SJSA1 (cell line): ENCODE data around the gene FLACC1. TPM values are rescaled to one million over a fixed set of nuclear protein-coding genes. Genes with fewer than 3 reads are reported as not detected.
"Not testable (repeated sequence)": the region's sequence is repeated elsewhere in the genome, so short reads cannot be mapped to it uniquely, and the experiment has no call there.

Source experiments
- DNase-seq, 2 experiments: peaks; one replicate each; pipeline ENCODE4 v3.0.0-alpha.2; 2015 to 2020; ENCODE audit warnings: low spot score in 2 of 2, low read depth in 1 of 2
- H3K27ac ChIP-seq: fragments of 250-450 bp; sonication (Bioruptor Pico); 2 replicates; pipeline ENCODE4 v1.5.1; 2020; ENCODE audit warnings: mild to moderate bottlenecking, moderate library complexity
- H3K27me3 ChIP-seq: fragments of 250-450 bp; sonication (Bioruptor Pico); replicated peaks from 2 replicates; pipeline ENCODE4 v1.5.1; 2020; ENCODE audit warnings: mild to moderate bottlenecking, moderate library complexity
- H3K36me3 ChIP-seq: fragments of 250-450 bp; sonication (Bioruptor Pico); 2 replicates; pipeline ENCODE4 v1.5.1; 2020; ENCODE audit warnings: mild to moderate bottlenecking
- H3K4me1 ChIP-seq: fragments of 250-450 bp; sonication (Bioruptor Pico); replicated peaks from 2 replicates; pipeline ENCODE4 v1.6.1; 2021; ENCODE audit warnings: mild to moderate bottlenecking
- H3K4me3 ChIP-seq: fragments of 250-450 bp; sonication (Bioruptor Pico); 2 replicates; pipeline ENCODE4 v1.5.1; 2020; ENCODE audit warnings: mild to moderate bottlenecking
- H3K9me3 ChIP-seq: fragments of 250-450 bp; sonication (Bioruptor Pico); replicated peaks from 2 replicates; pipeline ENCODE4 v1.5.1; 2020; ENCODE audit warnings: mild to moderate bottlenecking
- total RNA-seq: library from RNA; depleted of rRNA; stranded (reverse); fragments of >200 nt; shearing (Covaris generic); gene quantifications from 2 replicates; pipeline ENCODE4 v1.2.3, GENCODE V29; 2014

Gene FLACC1
- total RNA-seq, 1 experiment from 2014 or later: 0.58 TPM

DNA sequence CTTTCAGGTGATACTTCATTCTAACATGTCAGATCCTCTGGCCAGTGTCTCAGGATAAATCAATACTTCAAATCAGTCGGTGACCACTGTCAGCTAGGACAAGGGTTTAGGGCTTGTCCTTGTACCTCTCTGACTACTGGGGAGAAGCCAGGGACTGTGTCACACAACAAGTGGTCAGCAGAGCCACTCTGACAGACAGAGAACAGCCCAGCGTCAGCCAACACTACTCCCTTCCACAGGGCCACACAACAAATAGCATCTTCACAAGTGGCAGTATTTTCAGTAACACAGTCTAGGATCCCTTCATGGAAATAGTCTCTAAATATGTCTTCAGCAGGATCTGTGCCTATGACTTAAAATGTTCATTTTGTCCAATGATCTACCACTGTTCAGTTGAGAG, 14.2 kb downstream of the FLACC1 start:
- H3K36me3 ChIP-seq: no peaks in the 10 kb centered on the region
- no peak overlapping the region for H3K27ac ChIP-seq

GRCh38 chr2:201329409-201329808, 27.7 kb downstream of the FLACC1 start:
- no peak overlapping the region for H3K27ac ChIP-seq
- H3K27me3 ChIP-seq: no peaks in the 10 kb centered on the region
- 0 out of 2 replicates have a peak, but pooled peaks cover 3% of the 10 kb centered on the region for H3K9me3 ChIP-seq
- H3K4me3 ChIP-seq: no peak overlapping the region
- H3K36me3 ChIP-seq: no peaks in the 10 kb centered on the region
- H3K4me1 ChIP-seq: peaks cover 8% of the 10 kb centered on the region
- DNase-seq: no peak

More for the DNA sequence above, 14.2 kb downstream of the FLACC1 start:
- no peaks in the 10 kb centered on the region for H3K4me1 ChIP-seq
- H3K9me3 ChIP-seq: no peaks in the 10 kb centered on the region
- H3K27me3 ChIP-seq: no peaks in the 10 kb centered on the region
- DNase-seq: no peak
- H3K4me3 ChIP-seq: no peak overlapping the region

DNA sequence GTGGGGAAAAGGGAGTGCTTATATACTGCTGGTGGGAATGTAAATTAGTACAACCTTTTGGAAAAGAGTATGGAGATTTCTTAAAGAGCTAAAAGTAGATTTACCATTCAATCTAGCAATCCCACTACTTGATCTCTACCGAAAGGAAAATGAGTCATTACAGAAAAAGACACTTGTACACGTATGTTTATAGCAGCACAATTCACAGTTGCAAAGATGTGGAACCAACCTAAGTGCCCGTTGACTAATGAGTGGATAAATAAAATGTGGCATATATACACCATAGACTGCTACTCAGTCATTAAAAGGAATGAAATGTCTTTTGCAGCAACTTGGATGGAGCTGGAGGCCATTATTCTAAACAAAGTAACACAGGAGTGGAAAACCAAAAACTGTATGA, 29.5 kb downstream of the FLACC1 start:
- Histone ChIP-seq H3K4me3 (no peak overlapping the region), H3K4me1 (peaks cover 8% of the 10 kb centered on the region), H3K9me3 (0 out of 2 replicates have a peak, but pooled peaks cover 3% of the 10 kb centered on the region), H3K27ac (no peak overlapping the region), H3K36me3 (no peaks in the 10 kb centered on the region), H3K27me3 (no peaks in the 10 kb centered on the region)
- DNase-seq: peak in 1 of 2 experiments; percentile 55

- Histone ChIP-seq H3K4me3 (no peak overlapping the region), H3K9me3 (0 out of 2 replicates have a peak, but pooled peaks cover 3% of the 10 kb centered on the region), H3K27ac (no peak overlapping the region), H3K36me3 (no peaks in the 10 kb centered on the region), H3K4me1 (peaks cover 10% of the 10 kb centered on the region), H3K27me3 (no peaks in the 10 kb centered on the region)
- DNase-seq: no peak
Observed at GRCh38 chr2:201322772-201323171, 34.4 kb downstream of the FLACC1 start.

DNA sequence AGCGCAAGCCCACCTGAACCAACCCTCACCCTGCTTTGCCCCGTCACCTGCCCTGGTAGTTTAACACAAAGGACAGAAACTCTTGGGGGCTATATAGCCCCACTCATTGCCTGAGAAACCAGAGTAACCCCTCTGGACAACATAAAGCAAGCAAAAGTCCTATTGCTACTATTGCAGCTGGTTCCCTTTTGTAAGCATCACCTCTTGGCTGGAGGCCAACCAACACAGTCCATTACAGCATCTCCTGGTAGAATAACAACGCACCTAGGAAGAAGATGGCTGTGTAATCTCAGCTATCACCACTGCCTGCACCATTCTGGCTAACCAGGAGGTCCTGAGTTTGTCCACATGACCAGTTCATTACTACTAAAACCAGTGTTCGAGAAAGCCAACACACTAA, 36.4 kb downstream of the FLACC1 start:
- no peaks in the 10 kb centered on the region for H3K9me3 ChIP-seq
- no peaks in the 10 kb centered on the region for H3K36me3 ChIP-seq
- H3K27me3 ChIP-seq: no peaks in the 10 kb centered on the region
- H3K27ac ChIP-seq: no peak overlapping the region
- H3K4me1 ChIP-seq: 0 out of 2 replicates have a peak, but pooled peaks cover 4% of the 10 kb centered on the region
- no peak for DNase-seq
- no peak overlapping the region for H3K4me3 ChIP-seq

- Histone ChIP-seq H3K36me3 (no peaks in the 10 kb centered on the region), H3K9me3 (no peaks in the 10 kb centered on the region), H3K4me1 (0 out of 2 replicates have a peak, but pooled peaks cover 4% of the 10 kb centered on the region), H3K4me3 (no peak overlapping the region), H3K27me3 (no peaks in the 10 kb centered on the region), H3K27ac (no peak overlapping the region)
- no peak for DNase-seq
Observed at GRCh38 chr2:201320257-201320656, 36.9 kb downstream of the FLACC1 start.

DNA sequence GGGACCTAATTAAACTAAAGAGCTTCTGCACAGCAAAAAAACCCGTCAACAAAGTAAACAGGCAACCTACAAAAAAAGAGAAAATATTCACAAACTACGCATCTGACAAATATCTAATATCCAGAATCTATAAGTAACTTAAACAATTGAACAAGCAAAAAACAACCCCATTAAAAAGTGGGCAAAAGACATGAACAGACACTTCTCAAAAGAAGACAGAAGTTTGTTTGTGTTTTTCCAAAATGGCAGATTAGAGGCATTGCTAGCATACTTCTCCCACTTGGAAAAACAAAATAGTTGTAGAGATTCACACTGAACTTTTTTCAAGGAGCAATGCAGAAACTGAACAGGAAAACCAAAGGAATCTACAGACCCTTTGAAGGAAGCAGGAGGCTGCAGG, 37.6 kb downstream of the FLACC1 start:
- 0 out of 2 replicates have a peak, but pooled peaks cover 4% of the 10 kb centered on the region for H3K4me1 ChIP-seq
- H3K36me3 ChIP-seq: no peaks in the 10 kb centered on the region
- no peak overlapping the region for H3K4me3 ChIP-seq
- peak in 1 of 2 experiments; percentile 7 for DNase-seq
- no peaks in the 10 kb centered on the region for H3K9me3 ChIP-seq
- H3K27ac ChIP-seq: no peak overlapping the region
- no peaks in the 10 kb centered on the region for H3K27me3 ChIP-seq

DNA sequence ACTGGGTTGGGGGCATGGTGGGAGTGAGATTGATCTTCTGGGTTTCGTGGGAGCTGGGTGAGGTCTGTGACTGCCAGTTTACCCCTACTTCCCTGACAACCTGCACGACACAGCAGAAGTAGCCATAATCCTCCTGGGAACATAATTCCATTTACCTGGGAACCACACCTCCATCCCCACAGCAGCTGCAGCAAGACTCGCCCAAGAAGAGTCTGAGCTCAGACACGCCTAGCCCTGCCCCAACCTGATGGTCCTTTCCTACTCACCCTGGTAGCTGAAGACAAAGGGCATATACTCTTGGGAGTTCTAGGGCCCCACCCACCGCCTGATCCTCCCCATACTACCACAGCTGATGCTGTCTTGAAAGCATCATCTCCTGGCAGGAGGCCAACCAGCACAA, 43.8 kb downstream of the FLACC1 start:
- Histone ChIP-seq H3K36me3 (no peaks in the 10 kb centered on the region; the same call in 1 of the 2 replicates), H3K4me1 (no peaks in the 10 kb centered on the region), H3K9me3 (no peaks in the 10 kb centered on the region; the same call in 1 of the 2 replicates), H3K27ac (no peak overlapping the region), H3K4me3 (no peak overlapping the region), H3K27me3 (no peaks in the 10 kb centered on the region)
- DNase-seq: peak in 1 of 2 experiments; percentile 43

- DNase-seq: no peak
- H3K36me3 ChIP-seq: no peaks in the 10 kb centered on the region; the same call in 1 of the 2 replicates
- H3K27me3 ChIP-seq: no peaks in the 10 kb centered on the region
- H3K4me3 ChIP-seq: no peak overlapping the region
- H3K9me3 ChIP-seq: no peaks in the 10 kb centered on the region; the same call in 1 of the 2 replicates
- no peak overlapping the region for H3K27ac ChIP-seq
- H3K4me1 ChIP-seq: no peaks in the 10 kb centered on the region
Observed at GRCh38 chr2:201308914-201309313, 48.2 kb downstream of the FLACC1 start.

GRCh38 chr2:201307876-201308275, 49.3 kb downstream of the FLACC1 start:
- Histone ChIP-seq H3K4me1 (no peaks in the 10 kb centered on the region), H3K27me3 (no peaks in the 10 kb centered on the region), H3K9me3 (no peaks in the 10 kb centered on the region; the same call in 1 of the 2 replicates), H3K4me3 (no peak overlapping the region), H3K27ac (no peak overlapping the region), H3K36me3 (no peaks in the 10 kb centered on the region; the same call in 1 of the 2 replicates)
- DNase-seq: no peak

DNA sequence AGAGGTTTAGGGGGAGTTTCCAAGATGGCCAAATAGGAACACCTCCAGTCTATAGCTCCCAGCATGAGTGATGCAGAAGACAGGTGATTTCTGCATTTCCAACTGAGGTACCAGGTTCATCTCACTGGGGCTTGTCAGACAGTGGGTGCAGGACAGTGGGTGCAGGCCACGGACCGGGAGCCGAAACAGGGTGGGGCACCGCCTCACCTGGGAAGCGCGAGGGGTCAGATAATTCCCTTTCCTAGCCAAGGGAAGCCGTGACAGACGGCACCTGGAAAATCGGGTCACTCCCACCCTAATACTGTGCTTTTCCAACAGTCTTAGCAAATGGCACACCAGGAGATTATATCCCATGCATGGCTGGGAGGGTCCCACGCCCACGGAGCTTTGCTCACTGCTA, 57.2 kb downstream of the FLACC1 start:
- H3K4me1 ChIP-seq, H3K4me3 ChIP-seq, DNase-seq, H3K27ac ChIP-seq, H3K36me3 ChIP-seq, H3K27me3 ChIP-seq, H3K9me3 ChIP-seq: not testable (repeated sequence)

DNA sequence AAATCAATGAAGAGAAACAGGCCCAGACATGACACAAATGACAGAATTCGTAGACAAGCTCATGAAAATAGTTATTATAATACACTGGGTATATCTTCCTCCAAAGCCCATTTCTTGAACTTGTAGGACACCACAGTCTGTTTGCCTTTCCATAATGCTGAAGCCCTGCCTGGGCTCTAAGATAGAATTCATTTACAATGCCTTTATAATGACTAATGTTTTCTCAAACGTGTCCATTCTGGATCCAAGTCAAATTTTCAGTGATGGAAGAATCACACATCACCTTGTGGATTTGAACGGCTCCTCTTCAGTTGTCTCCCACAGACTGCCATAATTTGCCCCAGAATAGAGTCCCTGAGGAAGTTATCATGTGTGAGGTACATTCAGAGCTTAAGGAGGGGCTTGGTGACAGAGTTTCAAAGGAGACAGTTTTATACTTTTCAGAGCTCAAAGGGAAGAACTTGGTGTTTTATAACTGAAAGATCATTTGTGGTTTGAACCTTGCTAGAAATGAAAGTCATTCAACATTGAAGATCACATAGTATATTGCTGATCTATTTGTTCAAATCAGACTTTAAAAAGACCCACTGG, 58.6 kb downstream of the FLACC1 start:
- H3K36me3 ChIP-seq: no peaks in the 10 kb centered on the region
- H3K27ac ChIP-seq: no peak overlapping the region
- H3K4me3 ChIP-seq: no peak overlapping the region

GRCh38 chr2:201290457-201291148, 66.5 kb downstream of the FLACC1 start:
- not testable (repeated sequence) for H3K4me1 ChIP-seq, DNase-seq, H3K27ac ChIP-seq

More for the DNA sequence above, 58.6 kb downstream of the FLACC1 start:
- Histone ChIP-seq H3K9me3 (0 out of 2 replicates have a peak, but pooled peaks cover 2% of the 10 kb centered on the region), H3K4me1 (no peaks in the 10 kb centered on the region), H3K27me3 (no peaks in the 10 kb centered on the region)
- no peak for DNase-seq

GRCh38 chr2:201285499-201285898, 71.6 kb downstream of the FLACC1 start:
- Histone ChIP-seq H3K27ac (no peak overlapping the region), H3K4me1 (no peaks in the 10 kb centered on the region), H3K36me3 (peaks cover 34% of the 10 kb centered on the region), H3K9me3 (no peaks in the 10 kb centered on the region), H3K4me3 (no peak overlapping the region), H3K27me3 (no peaks in the 10 kb centered on the region)
- no peak for DNase-seq

More at GRCh38 chr2:201290457-201291148, 66.5 kb downstream of the FLACC1 start:
- H3K36me3 ChIP-seq: peaks cover 26% of the 10 kb centered on the region
- not testable (repeated sequence) for H3K4me3 ChIP-seq, H3K27me3 ChIP-seq, H3K9me3 ChIP-seq
